ENCODE data around the gene NOG. TPM values are rescaled to one million over a fixed set of nuclear protein-coding genes. Genes with fewer than 3 reads are reported as not detected.

The NOG gene
- 9.0 TPM for total RNA-seq

DNA sequence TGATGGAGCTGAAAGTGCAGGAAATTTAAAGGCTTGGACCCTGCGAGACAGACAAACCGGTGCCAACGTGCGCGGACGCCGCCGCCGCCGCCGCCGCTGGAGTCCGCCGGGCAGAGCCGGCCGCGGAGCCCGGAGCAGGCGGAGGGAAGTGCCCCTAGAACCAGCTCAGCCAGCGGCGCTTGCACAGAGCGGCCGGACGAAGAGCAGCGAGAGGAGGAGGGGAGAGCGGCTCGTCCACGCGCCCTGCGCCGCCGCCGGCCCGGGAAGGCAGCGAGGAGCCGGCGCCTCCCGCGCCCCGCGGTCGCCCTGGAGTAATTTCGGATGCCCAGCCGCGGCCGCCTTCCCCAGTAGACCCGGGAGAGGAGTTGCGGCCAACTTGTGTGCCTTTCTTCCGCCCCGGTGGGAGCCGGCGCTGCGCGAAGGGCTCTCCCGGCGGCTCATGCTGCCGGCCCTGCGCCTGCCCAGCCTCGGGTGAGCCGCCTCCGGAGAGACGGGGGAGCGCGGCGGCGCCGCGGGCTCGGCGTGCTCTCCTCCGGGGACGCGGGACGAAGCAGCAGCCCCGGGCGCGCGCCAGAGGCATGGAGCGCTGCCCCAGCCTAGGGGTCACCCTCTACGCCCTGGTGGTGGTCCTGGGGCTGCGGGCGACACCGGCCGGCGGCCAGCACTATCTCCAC is at the start of gene NOG:
TSS of gene NOG (plus strand) at position 54 of the 674 bp plus-strand sequence. CDS start at position 579, 525 bp downstream.

Small RNA genes within 50 kb of the gene (small RNA-seq; reads per million reads assigned to genes)
- not detected for gene RPL39P33

Other genes starting within 250 kb of the NOG start
- 3.2 TPM for gene C17orf67, start 240.2 kb downstream of the NOG start, total RNA-seq
- 36.4 TPM for gene DGKE, start 240.5 kb downstream of the NOG start, total RNA-seq